Epithelial cell of prostate (primary cell): ENCODE results near the gene RNF157.
"Not testable (repeated sequence)": the region's sequence is repeated elsewhere in the genome, so short reads cannot be mapped to it uniquely, and the experiment has no call there.

Source experiments
- DNase-seq: peaks from one replicate; pipeline ENCODE4 v3.0.0-alpha.2; 2011; ENCODE audit warnings: low read depth, low spot score
- H3K27ac ChIP-seq: fragments of 450-650 bp; 2 replicates; pipeline ENCODE4 v1.5.1; 2017; ENCODE audit warnings: mild to moderate bottlenecking

The RNF157 gene

DNA sequence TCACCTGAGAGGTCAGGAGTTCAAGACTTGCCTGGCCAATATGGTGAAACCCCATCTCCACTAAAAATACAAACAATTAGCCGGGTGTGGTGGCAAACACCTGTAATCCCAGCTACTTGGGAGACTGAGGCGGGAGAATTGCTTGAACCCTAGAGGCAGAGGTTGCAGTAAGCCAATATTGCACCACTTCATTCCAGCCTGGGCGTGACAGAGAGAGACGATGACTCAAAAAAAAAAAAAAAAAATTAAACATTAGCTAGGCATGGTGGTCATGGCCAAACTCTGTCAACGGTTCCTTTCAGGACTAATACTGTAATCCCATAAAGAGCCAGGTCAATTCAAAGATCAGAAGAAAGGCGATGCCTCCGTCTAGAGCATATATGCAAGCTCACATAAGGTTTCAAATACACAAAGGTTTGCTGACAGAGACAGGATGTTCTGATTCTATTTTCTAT is 2.4 kb downstream of the RNF157 start:
- DNase-seq = no peak
- no peak overlapping the region for H3K27ac ChIP-seq

DNA sequence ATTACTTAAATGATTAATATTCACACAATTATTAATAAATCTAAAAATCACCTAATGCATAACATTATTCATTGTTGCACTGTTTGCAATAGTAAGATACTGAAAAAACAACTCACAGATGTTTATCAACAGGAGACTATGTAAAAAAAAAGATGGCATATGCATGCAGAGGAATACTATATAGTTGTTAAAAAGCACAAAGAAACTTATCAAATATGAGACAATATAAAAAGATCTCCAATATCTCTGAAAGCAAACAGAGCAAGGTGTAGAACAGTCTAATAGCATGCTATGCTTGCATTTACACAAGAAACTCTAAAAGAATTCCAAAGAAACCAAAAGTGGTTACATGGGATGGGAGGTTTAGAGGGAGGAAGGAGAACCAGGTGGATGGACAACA is 3.7 kb downstream of the RNF157 start:
- H3K27ac ChIP-seq = no peak overlapping the region

DNA sequence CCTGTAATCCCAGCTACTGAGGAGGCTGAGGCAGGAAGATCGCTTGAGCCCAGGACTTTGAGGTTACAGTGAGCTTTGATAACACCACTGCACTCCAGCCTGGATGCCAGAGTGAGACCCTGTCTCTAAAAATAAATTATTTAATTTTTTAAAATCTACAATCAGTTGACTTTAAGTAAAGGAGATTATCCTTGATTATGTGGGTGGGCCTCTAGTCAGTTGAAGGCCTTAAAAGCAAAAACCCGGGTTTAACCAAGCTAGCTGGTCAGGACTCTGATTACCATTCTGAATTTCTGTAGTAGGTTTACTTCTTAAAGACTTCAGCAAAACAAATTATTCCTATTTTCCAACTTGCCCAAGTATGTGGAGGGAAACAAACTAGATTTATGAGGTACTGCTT is 4.4 kb downstream of the RNF157 start:
- DNase-seq = no peak
- no peak overlapping the region for H3K27ac ChIP-seq

More for the DNA sequence above, 3.7 kb downstream of the RNF157 start:
- DNase-seq = no peak

DNA sequence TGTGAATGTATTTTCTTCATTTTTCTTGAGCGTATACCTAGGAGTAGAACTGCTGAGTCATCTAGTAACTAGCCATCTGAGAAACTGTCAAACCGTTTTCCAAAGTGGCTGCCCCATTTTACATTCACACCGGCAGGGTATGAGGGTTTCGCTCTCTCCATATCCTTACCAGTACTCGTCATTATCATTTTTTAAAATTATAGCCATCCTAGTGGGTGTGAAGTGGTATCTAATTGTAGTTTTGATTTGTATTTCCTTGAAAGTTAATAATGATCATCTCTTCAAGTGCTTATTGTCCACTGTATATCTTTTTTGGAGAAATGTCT is 6.0 kb downstream of the RNF157 start:
- H3K27ac ChIP-seq = no peak overlapping the region
- DNase-seq = no peak

DNA sequence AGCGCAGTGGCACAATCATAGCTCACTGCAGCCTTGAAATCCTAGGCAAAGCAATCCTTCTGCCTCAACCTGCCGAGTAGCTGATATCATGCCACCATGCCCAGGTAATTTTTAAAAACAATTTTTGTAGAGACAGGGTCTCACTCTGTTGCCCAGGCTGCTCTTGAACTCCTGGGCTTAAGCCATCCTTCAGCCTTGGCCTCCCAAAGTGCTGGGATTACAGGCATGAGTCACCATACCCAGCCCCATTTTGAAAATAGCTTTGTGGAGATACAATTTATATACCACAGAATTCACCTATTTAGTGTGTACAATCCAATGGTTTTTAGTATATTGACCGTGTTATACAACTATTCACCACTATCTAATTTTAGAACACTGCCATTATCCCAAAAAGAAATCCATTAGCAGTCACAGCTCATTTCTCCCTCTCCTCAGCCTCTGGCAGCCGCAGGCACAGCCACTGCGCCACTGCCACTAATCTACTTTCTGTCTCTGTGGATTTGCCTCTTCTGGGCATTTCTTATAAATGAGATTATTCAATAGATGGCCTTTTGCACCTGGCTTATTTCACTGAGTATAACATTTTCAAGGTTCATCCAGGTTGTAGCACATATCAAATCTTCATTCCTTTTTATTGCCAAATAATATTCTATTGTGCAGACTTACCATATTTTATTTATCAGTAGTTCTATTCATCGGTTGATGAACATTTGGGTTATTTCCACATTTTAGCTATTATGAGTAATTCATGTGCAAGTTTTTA is 6.5 kb downstream of the RNF157 start:
- DNase-seq = no peak
- no peak overlapping the region for H3K27ac ChIP-seq

DNA sequence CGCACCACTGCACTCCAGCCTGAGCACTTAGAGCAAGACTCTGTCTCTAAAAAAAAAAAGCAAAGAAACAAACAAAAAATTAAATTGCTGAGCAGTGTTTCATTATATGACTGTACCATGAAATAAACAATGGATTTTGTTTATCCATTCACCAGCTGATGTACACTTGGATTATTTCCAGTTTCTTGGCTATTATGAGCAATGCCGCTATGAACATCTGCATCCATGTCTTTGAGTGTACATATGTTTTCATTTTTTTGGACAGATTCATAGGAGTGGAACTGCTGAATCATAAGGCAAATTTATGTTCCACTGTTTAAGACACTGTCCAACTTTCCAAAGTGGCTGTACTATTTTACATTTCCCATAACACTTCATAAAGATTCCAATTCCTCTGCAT is 8.0 kb downstream of the RNF157 start:
- peak; percentile 39 for DNase-seq
- no peak overlapping the region for H3K27ac ChIP-seq

DNA sequence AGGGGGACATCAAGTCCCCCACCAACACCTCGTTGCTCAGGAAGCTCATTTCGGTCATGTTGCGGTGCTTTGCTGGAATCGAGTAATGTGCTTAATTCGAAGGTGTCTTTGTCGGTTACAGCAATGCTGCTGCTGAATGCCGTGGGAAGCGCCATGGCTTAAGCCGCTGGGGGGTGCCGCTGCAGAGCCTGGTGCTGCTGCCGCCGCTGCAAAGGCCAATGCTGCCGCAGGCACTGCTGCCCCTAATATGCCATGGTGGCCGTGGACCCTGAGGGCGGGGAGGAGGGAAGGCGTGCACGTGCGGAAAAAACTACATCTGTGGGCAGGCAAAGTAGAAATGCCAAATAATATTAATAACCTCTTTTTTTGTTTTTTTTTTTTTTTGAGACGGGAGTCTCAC is 13.5 kb downstream of the RNF157 start:
- H3K27ac ChIP-seq, DNase-seq: not testable (repeated sequence)

DNA sequence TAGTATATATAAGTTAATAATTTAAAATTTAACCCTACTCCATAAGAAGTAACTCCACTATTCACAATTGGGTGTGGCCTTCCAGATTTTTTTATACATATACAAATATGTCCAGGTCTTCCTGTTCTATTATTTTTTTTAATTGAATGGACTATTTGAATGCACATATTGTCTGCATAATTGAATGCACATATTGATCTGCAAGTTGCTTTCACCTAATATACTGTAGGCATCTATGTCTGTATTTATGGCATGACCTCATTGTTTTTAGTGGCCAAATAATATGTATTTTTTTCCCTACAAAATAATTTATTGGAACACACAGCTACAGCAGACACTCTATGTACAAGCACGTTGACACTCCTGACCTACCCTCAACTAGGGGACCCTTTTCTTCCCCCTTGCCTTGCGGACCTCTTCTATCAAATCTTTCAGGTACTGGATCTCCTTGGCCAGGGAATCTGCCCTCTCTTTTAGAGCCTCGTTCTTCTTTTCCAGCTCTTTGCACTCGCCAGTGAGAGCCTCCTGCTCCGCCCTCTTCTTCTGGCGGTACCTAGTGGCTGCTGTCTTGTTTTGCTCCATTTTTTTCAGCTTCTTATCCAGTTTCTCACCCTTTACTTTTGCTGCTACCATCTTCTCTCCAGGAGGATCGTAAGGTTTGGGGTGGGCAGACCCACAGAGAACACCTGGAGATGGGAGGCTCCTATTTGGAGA is 14.8 kb downstream of the RNF157 start:
- DNase-seq, H3K27ac ChIP-seq: not testable (repeated sequence)

DNA sequence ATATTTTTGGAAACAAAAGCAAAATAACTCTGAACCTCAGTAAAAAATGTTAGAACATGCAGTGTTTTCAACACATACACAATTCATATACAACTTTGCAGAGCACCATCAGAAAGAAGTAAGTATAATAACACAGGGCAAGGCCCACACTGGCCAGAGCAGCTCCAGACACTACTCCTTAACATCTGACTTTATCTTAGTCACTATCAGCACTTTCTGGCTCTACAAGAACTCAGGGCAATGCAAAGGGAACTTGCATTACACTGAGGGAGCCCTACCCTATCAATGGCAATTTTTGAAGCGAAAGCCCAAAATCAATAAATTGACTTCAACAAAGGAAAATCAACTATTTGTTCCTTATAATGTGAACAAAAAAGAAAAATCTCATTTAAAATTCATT is 16.5 kb downstream of the RNF157 start:
- H3K27ac ChIP-seq = no peak overlapping the region
- no peak for DNase-seq

DNA sequence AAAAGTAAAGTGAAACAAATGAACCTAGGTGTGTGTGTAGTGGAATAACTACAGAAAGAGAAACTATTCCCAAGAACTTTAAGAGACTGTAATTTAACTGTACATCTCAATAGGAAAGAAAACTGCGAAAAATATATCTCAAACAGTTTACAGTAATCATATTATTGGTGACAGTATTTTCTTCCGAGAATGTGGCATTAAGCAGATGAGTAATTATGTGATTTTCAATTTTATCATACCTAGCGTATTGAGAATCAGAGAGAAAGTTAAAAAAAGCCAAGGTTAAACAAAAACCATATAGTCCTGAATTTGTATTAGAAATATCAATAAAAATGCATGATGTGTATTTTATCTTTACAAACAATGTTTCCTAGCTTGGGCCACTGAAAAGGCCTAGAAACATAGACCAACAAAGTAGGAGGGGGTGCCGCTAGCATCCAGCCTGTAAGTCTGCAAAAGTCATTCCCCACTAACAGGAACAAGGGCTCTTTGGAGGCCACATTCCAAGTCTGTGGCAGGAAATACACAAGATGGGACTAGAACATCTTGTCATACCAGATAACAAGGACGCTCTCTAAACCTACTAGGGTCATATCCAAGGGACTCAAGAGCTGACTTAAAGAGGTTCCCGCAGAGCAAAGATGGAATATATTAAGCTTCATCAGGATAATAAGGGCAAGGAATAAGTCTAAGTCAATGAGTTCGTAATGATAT is 20.5 kb downstream of the RNF157 start:
- DNase-seq = no peak

DNA sequence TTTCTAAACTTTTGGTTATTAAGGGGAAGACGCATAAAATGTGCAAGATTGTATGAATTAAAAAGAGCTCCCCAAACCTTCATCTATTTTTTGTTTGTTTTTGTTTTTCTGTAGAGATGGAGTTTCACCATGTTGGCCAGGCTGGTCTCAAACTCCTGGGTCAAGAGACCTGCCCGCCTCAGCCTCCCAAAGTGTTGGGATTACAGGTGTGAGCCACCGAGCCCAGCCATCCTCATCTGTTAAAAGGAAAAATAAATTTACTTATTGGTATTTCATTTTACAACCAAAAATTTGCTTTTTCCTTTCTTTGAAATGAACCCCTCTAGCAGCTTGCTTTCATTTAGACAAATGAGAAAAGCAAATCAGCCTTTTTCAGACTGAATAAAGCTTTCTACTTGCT is 23.2 kb downstream of the RNF157 start:
- no peak overlapping the region for H3K27ac ChIP-seq
- DNase-seq = no peak

More for the DNA sequence above, 20.5 kb downstream of the RNF157 start:
- no peak overlapping the region for H3K27ac ChIP-seq

DNA sequence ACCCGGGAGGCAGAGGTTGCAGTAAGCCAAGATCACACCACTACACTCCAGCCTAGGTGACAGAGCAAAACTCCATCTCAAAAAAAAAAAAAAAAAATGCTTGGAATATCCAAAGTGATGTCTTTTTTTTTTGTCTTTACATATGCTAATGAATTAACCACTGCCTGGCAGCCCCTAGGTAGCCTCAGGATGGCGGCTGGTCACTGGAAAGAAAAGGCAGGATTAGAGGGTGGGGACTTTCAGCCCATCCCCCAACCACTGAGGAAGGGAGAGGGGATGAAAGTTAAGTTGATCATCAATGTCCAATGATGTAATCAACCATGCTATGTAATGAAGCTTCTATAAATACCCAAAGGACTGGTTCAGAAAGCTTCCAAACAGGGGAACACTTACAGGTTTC is 26.8 kb downstream of the RNF157 start:
- no peak overlapping the region for H3K27ac ChIP-seq
- no peak for DNase-seq

DNA sequence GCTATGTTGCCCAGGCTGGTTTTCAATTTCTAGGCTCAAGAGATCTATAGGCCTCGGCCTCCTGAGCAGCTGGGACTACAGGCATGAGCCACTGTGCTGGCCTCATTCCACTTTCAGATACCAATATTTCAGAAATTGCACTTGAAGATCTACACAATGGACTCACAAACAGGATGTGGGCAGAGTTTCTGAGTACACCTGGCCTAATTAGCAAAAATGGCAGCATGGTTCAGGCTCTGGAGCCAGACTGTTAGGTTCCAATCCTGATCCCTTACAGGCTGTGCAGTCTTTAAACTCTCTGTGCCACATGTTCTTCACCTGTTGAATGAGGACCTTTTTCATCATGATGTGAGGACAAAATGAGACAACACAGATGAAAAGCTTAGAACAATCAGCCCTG is 32.2 kb downstream of the RNF157 start:
- no peak overlapping the region for H3K27ac ChIP-seq
- DNase-seq = no peak

DNA sequence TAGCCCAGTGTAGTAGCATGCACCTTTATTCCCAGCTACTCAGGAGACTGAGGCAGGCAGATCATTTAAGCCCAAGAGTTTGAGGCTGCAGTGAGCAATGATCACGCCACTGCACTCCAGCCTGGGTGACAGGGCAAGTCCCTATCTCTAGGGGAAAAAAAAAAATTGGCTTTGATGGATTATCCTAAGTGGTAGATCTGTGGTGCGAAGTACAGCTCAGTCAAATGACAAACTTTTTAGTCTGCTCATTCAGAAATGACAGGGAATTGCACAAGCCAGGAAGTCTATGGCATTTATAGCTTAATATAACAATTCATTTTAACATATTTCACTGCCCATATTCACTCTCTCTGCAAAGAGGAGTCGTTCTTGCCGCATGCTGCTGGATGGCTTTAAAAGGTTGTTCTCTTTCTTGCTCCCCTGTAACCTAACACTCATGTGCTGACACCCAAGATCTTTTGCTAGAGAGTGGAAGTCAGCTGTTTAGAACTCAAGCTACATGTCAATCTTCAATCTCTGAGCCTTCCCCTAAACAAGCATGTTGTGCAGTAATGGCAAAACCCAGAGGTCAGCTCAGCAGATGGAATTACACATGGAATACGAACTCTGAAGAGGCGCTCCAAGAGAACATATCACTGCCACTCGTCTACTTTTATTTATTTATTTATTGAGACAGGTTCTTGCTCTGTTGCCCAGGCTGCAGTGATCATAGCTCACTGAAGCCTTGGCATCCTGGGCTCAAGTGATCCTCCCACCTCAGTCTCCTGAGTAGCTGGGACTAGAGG is 32.8 kb downstream of the RNF157 start:
- H3K27ac ChIP-seq = no peak overlapping the region
- no peak for DNase-seq

DNA sequence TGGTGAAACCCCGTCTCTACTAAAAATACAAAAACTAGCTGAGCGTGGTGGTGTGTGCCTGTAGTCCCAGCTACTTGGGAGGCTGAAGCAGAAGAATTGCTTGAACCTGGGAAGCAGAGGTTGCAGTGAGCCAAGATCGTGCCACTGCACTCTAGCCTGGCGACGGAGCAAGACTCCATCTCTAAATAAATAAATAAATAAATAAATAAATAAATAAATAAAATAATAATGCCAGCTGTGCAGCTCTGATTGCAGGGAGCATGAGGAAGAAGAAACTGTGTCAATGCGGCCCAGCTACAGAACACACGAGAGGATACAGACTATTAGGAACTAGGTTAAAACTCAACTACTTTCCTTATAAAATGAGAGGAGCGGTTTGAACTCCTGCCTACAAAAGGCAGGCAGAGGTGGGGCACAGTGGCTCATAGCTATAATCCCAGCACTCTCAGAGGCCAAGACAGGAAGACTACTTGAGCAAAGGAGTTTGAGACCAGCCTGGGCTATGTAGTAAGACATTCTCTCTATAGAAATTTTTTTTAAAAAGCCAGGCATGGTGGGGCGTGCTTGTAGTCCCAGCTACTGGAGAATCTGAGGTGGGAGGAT is 34.6 kb downstream of the RNF157 start:
- not testable (repeated sequence) for DNase-seq, H3K27ac ChIP-seq

DNA sequence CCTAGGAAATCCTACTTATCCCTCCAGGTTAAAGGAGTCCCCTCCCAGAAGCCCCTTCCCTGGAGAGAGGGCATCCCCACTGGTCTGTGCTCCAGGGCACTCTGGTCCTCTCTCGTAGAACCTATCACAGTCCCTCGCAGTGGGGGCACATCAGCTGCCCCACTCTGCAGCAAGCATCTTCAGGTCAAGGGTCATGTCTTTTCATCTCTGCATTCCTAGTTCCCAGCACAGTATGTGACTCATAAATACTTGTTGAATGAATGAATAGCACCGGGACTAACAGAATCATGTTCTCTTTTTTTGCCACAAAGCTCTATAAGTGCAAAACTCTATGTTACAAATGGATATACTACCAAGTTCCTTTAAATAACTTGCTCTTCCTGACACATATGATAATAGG is 36.0 kb downstream of the RNF157 start:
- no peak overlapping the region for H3K27ac ChIP-seq
- DNase-seq = no peak

DNA sequence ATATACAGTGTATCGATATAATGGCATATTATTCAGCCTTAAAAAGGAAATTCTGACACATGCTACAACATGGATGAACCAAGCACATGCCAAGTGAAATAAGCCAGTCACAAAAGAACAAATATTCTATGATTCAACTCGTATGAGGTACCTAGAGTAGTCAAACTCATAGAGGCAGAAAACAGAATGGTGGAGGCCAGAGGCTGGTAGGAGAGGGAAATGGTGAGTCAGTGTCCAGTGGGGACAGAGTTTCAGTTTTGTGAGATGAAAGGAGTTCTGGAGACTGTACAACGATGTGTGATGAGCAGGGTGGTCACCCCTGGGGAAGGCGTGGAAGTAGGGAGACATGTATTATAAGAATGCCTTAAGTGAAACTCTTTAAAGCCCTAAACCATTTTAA is 39.9 kb downstream of the RNF157 start:
- no peak for DNase-seq
- no peak overlapping the region for H3K27ac ChIP-seq

DNA sequence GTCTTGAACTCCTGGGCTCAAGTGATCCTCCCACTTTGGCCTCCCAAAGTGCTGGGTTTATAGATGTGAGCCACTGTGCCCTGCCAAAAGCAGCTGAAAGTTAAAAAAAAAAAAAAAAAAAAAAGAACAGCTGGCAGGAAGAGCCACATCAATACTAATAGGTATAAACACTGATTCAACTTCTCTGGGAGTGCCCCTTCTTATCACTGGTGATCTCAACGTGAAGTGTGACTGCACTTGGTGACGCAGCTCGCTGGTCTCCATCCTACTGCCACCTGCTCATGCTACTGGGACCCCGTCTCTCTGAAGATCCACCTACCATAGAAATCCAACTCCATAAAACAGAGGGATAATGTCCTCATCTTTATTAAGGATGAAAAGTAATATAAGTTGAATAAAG is 40.8 kb downstream of the RNF157 start:
- DNase-seq = no peak
- H3K27ac ChIP-seq = no peak overlapping the region

DNA sequence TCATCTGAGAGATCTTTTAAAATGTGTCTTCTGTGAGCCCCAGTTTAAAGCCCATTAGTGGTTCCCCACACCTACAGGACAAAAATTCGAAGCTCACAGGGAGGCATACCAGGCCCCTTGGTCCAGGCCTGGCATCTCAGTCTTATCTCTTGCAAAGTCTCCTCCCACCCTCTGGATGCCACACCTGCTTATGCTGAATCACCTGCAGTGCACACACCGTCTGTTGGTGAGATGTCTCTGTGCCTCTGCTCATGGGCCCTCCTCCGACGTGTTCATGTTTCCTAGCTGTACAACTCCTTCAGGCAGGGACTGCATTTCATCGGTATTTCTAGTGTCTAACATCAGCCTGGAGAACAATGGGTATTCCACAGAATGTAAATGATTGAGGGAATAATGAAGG is 41.6 kb downstream of the RNF157 start:
- H3K27ac ChIP-seq = no peak overlapping the region
- no peak for DNase-seq

DNA sequence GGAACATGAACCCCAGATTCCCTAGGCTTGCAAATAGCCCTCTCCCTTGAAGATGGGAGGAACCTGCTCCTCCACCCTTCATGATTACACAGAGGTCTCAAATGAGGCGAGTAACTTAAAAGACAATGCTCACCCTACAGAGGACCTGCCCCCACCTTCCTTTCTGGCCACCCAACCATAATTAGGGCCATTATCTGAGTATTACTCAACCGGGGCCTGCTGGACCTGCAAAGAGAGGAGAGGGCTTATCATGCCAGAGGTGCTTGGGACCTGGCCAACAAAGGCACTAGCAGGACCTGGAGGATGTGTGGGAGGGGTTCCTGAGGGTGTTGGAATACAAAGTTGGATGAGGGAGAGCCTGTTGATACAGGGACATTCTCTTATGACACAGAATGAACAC is 42.4 kb downstream of the RNF157 start:
- DNase-seq = no peak
- H3K27ac ChIP-seq = no peak overlapping the region
